Measurements from ENCODE around the gene PTPRN2. TPM values are rescaled to one million over a fixed set of nuclear protein-coding genes. Genes with fewer than 3 reads are reported as not detected.

The PTPRN2 gene
- total RNA-seq, 1 experiment from 2014 or later = 1.7 TPM

DNA sequence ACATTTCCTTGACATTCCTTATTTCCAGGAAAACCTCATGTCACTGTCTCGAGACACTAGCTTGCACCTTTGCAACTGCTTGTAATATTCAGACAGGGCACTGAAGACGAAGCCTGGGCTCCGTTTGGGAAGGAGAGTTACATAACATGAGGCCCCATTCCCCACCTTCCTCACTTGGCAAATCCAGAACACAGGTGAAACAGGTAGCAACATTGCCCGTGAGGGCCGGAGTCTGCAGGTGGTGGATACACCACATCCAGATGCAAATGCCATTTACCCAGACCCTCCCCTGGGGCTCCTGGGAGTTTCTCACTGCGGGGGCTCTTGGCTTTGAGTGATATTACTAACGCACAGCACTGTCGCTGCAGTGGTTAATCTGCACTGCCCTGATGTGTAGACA lies 491.0 kb downstream of the PTPRN2 start:
- DNase-seq = no peak
- H3K27ac ChIP-seq (ENCODE audit: low read length) = no peak overlapping the region
- H4K20me1 ChIP-seq (ENCODE audit: insufficient read depth, low read depth, low read length) = no peaks in the 10 kb centered on the region
- no peaks in the 10 kb centered on the region for H3K4me1 ChIP-seq (ENCODE audit: low read length)
- no peaks in the 10 kb centered on the region for H3K9me3 ChIP-seq (ENCODE audit: low read length)
- no peaks in the 10 kb centered on the region for H3K79me2 ChIP-seq (ENCODE audit: low read length)
- H3K4me3 ChIP-seq (ENCODE audit: low read length) = no peak overlapping the region
- no peaks in the 10 kb centered on the region for H3K9me2 ChIP-seq (replicated peaks; ENCODE audit: insufficient read depth, low read length)
- no peak overlapping the region for H3K4me2 ChIP-seq (ENCODE audit: low read depth, low read length, poor library complexity, severe bottlenecking)
- H3K36me3 ChIP-seq (ENCODE audit: insufficient read depth, low read length) = no peaks in the 10 kb centered on the region
- no peaks in the 10 kb centered on the region for H3K27me3 ChIP-seq (ENCODE audit: low read length)
- no peak overlapping the region for H3K9ac ChIP-seq (ENCODE audit: low read length)
- no peak overlapping the region for H2AFZ ChIP-seq (ENCODE audit: low read length)

DNA sequence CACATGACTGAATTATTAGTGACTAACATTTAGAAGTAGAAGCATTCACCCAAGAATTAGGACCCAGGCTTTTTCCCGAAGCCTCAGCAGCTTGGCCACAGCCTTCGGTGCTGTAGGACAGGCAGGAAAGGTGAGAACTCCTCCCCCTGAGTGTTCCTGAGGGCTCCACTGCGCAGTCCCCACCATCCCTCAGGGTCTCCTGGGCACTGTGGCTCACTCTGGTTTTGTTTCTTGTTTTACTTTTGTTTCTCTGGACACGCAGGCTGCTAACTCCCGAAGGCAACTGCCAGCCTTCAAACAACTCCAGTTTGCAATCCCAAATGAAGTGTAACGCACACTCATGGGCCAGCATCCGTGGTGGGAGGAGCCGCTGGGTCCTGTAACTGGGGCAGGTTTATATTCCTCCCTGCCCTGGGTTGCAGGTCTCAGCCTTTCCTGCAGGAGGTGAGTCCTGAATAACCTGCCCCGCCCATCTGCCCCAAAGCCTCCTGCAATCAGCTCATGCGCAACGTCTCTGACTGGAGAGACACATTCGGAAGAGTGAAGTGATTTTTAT lies 492.9 kb downstream of the PTPRN2 start:
- Histone ChIP-seq H4K20me1 (ENCODE audit: insufficient read depth, low read depth, low read length) (no peaks in the 10 kb centered on the region), H3K4me2 (ENCODE audit: low read depth, low read length, poor library complexity, severe bottlenecking) (no peak overlapping the region), H3K9me2 (replicated peaks; ENCODE audit: insufficient read depth, low read length) (no peaks in the 10 kb centered on the region), H3K79me2 (ENCODE audit: low read length) (no peaks in the 10 kb centered on the region), H3K9me3 (ENCODE audit: low read length) (no peaks in the 10 kb centered on the region), H3K27me3 (ENCODE audit: low read length) (no peaks in the 10 kb centered on the region), H3K4me1 (ENCODE audit: low read length) (no peaks in the 10 kb centered on the region), H3K27ac (ENCODE audit: low read length) (no peak overlapping the region), H2AFZ (ENCODE audit: low read length) (no peak overlapping the region), H3K36me3 (ENCODE audit: insufficient read depth, low read length) (no peaks in the 10 kb centered on the region), H3K4me3 (ENCODE audit: low read length) (no peak overlapping the region), H3K9ac (ENCODE audit: low read length) (no peak overlapping the region)
- DNase-seq = no peak

GRCh38 chr7:158094046-158094445 lies 493.6 kb downstream of the PTPRN2 start:
- DNase-seq = no peak
- no peak overlapping the region for H3K27ac ChIP-seq (ENCODE audit: low read length)
- no peaks in the 10 kb centered on the region for H4K20me1 ChIP-seq (ENCODE audit: insufficient read depth, low read depth, low read length)
- H3K9ac ChIP-seq (ENCODE audit: low read length) = no peak overlapping the region
- no peaks in the 10 kb centered on the region for H3K9me3 ChIP-seq (ENCODE audit: low read length)
- H3K4me2 ChIP-seq (ENCODE audit: low read depth, low read length, poor library complexity, severe bottlenecking) = no peak overlapping the region
- H3K4me3 ChIP-seq (ENCODE audit: low read length) = no peak overlapping the region
- H3K36me3 ChIP-seq (ENCODE audit: insufficient read depth, low read length) = no peaks in the 10 kb centered on the region
- no peaks in the 10 kb centered on the region for H3K79me2 ChIP-seq (ENCODE audit: low read length)
- no peaks in the 10 kb centered on the region for H3K9me2 ChIP-seq (replicated peaks; ENCODE audit: insufficient read depth, low read length)
- no peaks in the 10 kb centered on the region for H3K4me1 ChIP-seq (ENCODE audit: low read length)
- no peak overlapping the region for H2AFZ ChIP-seq (ENCODE audit: low read length)
- no peaks in the 10 kb centered on the region for H3K27me3 ChIP-seq (ENCODE audit: low read length)

DNA sequence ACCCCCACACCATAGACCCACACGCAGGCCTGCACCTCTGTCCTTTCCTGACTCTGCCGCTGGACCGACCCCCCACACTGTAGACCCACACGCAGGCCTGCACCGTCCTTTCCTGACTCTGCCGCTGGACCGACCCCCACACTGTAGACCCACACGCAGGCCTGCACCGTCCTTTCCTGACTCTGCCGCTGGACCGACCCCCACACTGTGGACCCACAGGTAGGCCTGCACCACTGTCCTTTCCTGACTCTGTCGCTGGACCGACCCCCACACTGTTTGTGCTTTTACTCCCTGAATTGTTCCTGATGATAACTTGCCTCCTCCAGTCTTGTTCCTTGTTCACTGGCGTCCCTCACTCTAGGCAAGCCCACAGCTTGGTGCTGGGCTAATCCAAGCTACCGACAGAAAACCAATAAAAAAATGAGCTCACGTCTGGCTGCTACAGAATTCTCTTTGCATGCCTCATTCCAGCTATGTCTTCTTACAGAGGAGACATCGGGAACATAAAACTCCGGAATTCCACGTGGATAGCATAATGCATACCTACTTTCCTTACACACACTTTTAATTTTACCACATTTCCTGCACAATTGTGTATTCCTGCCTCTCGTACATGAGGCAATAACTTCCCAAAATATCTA lies 494.3 kb downstream of the PTPRN2 start:
- no peaks in the 10 kb centered on the region for H3K27me3 ChIP-seq (ENCODE audit: low read length)
- H3K9me2 ChIP-seq (replicated peaks; ENCODE audit: insufficient read depth, low read length) = no peaks in the 10 kb centered on the region
- H2AFZ ChIP-seq (ENCODE audit: low read length) = no peak overlapping the region
- H3K9me3 ChIP-seq (ENCODE audit: low read length) = no peaks in the 10 kb centered on the region
- no peak overlapping the region for H3K4me3 ChIP-seq (ENCODE audit: low read length)
- no peak for DNase-seq
- no peaks in the 10 kb centered on the region for H3K36me3 ChIP-seq (ENCODE audit: insufficient read depth, low read length)
- H3K4me2 ChIP-seq (ENCODE audit: low read depth, low read length, poor library complexity, severe bottlenecking) = no peak overlapping the region
- H3K9ac ChIP-seq (ENCODE audit: low read length) = no peak overlapping the region
- no peaks in the 10 kb centered on the region for H3K4me1 ChIP-seq (ENCODE audit: low read length)
- H4K20me1 ChIP-seq (ENCODE audit: insufficient read depth, low read depth, low read length) = no peaks in the 10 kb centered on the region
- no peak overlapping the region for H3K27ac ChIP-seq (ENCODE audit: low read length)
- H3K79me2 ChIP-seq (ENCODE audit: low read length) = no peaks in the 10 kb centered on the region

DNA sequence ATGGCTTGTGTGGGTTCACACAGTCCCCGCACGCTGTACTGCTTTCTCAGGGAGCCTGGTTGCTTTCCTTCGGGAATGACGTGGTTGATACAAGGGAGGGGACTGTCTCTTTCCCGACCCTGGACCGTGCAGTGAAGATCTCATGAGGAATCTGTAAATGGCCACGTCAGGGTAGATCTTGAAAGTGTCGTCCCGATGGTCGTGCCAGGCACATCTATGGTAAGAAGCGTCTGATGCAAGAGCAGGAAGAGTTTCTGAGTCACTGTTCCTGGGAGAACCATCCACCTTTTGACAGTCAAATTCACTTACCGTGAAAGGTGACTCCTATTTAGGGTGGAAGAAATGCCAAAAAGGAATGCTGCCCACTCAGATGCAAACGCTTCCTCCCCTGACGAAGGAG lies 500.4 kb downstream of the PTPRN2 start:
- no peak for DNase-seq
- no peaks in the 10 kb centered on the region for H3K9me2 ChIP-seq (replicated peaks; ENCODE audit: insufficient read depth, low read length)
- H3K79me2 ChIP-seq (ENCODE audit: low read length) = no peaks in the 10 kb centered on the region
- H4K20me1 ChIP-seq (ENCODE audit: insufficient read depth, low read depth, low read length) = no peaks in the 10 kb centered on the region
- H3K9me3 ChIP-seq (ENCODE audit: low read length) = peaks cover 4% of the 10 kb centered on the region; the same call in 1 of the 2 replicates
- H3K9ac ChIP-seq (ENCODE audit: low read length) = no peak overlapping the region
- no peak overlapping the region for H2AFZ ChIP-seq (ENCODE audit: low read length)
- H3K36me3 ChIP-seq (ENCODE audit: insufficient read depth, low read length) = no peaks in the 10 kb centered on the region
- H3K4me3 ChIP-seq (ENCODE audit: low read length) = no peak overlapping the region
- H3K4me1 ChIP-seq (ENCODE audit: low read length) = no peaks in the 10 kb centered on the region
- H3K27ac ChIP-seq (ENCODE audit: low read length) = no peak overlapping the region
- no peaks in the 10 kb centered on the region for H3K27me3 ChIP-seq (ENCODE audit: low read length)
- H3K4me2 ChIP-seq (ENCODE audit: low read depth, low read length, poor library complexity, severe bottlenecking) = no peak overlapping the region

- no peaks in the 10 kb centered on the region for H3K79me2 ChIP-seq (ENCODE audit: low read length)
- H3K27me3 ChIP-seq (ENCODE audit: low read length) = no peaks in the 10 kb centered on the region
- H3K4me3 ChIP-seq (ENCODE audit: low read length) = no peak overlapping the region
- peaks cover 4% of the 10 kb centered on the region; the same call in 1 of the 2 replicates for H3K9me3 ChIP-seq (ENCODE audit: low read length)
- no peak for DNase-seq
- no peaks in the 10 kb centered on the region for H4K20me1 ChIP-seq (ENCODE audit: insufficient read depth, low read depth, low read length)
- no peaks in the 10 kb centered on the region for H3K36me3 ChIP-seq (ENCODE audit: insufficient read depth, low read length)
- H3K27ac ChIP-seq (ENCODE audit: low read length) = no peak overlapping the region
- no peak overlapping the region for H2AFZ ChIP-seq (ENCODE audit: low read length)
- no peak overlapping the region for H3K9ac ChIP-seq (ENCODE audit: low read length)
- H3K9me2 ChIP-seq (replicated peaks; ENCODE audit: insufficient read depth, low read length) = no peaks in the 10 kb centered on the region
- H3K4me1 ChIP-seq (ENCODE audit: low read length) = no peaks in the 10 kb centered on the region
- no peak overlapping the region for H3K4me2 ChIP-seq (ENCODE audit: low read depth, low read length, poor library complexity, severe bottlenecking)
These were observed 501.6 kb downstream of the PTPRN2 start for GRCh38 chr7:158085741-158086695.

- no peak for DNase-seq
- no peaks in the 10 kb centered on the region for H4K20me1 ChIP-seq (ENCODE audit: insufficient read depth, low read depth, low read length)
- no peaks in the 10 kb centered on the region for H3K9me2 ChIP-seq (replicated peaks; ENCODE audit: insufficient read depth, low read length)
- H3K4me1 ChIP-seq (ENCODE audit: low read length) = no peaks in the 10 kb centered on the region
- H3K4me2 ChIP-seq (ENCODE audit: low read depth, low read length, poor library complexity, severe bottlenecking) = no peak overlapping the region
- H3K27ac ChIP-seq (ENCODE audit: low read length) = no peak overlapping the region
- H3K36me3 ChIP-seq (ENCODE audit: insufficient read depth, low read length) = no peaks in the 10 kb centered on the region
- H3K79me2 ChIP-seq (ENCODE audit: low read length) = no peaks in the 10 kb centered on the region
- no peak overlapping the region for H2AFZ ChIP-seq (ENCODE audit: low read length)
- H3K4me3 ChIP-seq (ENCODE audit: low read length) = no peak overlapping the region
- no peaks in the 10 kb centered on the region for H3K27me3 ChIP-seq (ENCODE audit: low read length)
- peaks cover 4% of the 10 kb centered on the region; the same call in 1 of the 2 replicates for H3K9me3 ChIP-seq (ENCODE audit: low read length)
- no peak overlapping the region for H3K9ac ChIP-seq (ENCODE audit: low read length)
These were observed 503.1 kb downstream of the PTPRN2 start for GRCh38 chr7:158084555-158084954.
